PC-3 (cell line): ENCODE data around the gene RNF39. TPM values are rescaled to one million over a fixed set of nuclear protein-coding genes. Genes with fewer than 3 reads are reported as not detected.

Source experiments
- ATAC-seq: fragments of 200-7000 bp; cut with Tn5 transposase; 2 replicates; pipeline ENCODE4 v1.9.1; 2020; ENCODE audit warnings: mild to moderate bottlenecking, moderate library complexity
- BruUV-seq: library from RNA; stranded (reverse); fragments of 400-500 nt; replicated peaks from 2 replicates; lab custom pipeline; 2021; lab: Mats Ljungman, UMichigan
- CTCF ChIA-PET: fragments of 300-600 bp; sonication (Branson Sonifier 250); formaldehyde crosslinking; loops from one replicate; lab custom pipeline; 2022; ENCODE audit warnings: antibody characterized with exemption; lab: Charles Lee
- POLR2A ChIA-PET: fragments of 300-600 bp; sonication (Branson Sonifier 250); formaldehyde crosslinking; loops from one replicate; lab custom pipeline; 2022; ENCODE audit warnings: antibody characterized with exemption; ENCODE audit not compliant: unreplicated experiment; lab: Charles Lee
- DNase-seq: peaks from one replicate; pipeline ENCODE4 v3.0.0-alpha.2; 2015
- H2AFZ ChIP-seq: fragments of 300-600 bp; sonication (generic); 2 replicates; pipeline ENCODE4 v1.6.0; 2016; ENCODE audit warnings: antibody characterized with exemption, low read length
- H3F3A ChIP-seq: fragments of 300-600 bp; sonication (generic); one replicate; pipeline ENCODE4 v1.6.0; 2017; ENCODE audit warnings: antibody characterized with exemption, low read length, control low read depth, mild to moderate bottlenecking; ENCODE audit not compliant: unreplicated experiment
- H3K27ac ChIP-seq: fragments of 300-600 bp; sonication (generic); 2 replicates; pipeline ENCODE4 v1.5.1; 2016; ENCODE audit warnings: mild to moderate bottlenecking, low read length
- H3K27me3 ChIP-seq: fragments of 300-600 bp; sonication (generic); 2 replicates; pipeline ENCODE4 v1.6.1; 2016; ENCODE audit warnings: low read length, mixed read lengths
- H3K36me3 ChIP-seq: fragments of 300-600 bp; sonication (generic); 2 replicates; pipeline ENCODE4 v1.6.1; 2016; ENCODE audit warnings: low read depth, mixed run types, low read length, mixed read lengths
- H3K4me1 ChIP-seq: fragments of 300-600 bp; sonication (generic); 2 replicates; pipeline ENCODE4 v1.5.1; 2016; ENCODE audit warnings: low read length; ENCODE audit not compliant: insufficient read depth
- H3K4me2 ChIP-seq: fragments of 300-600 bp; sonication (generic); 2 replicates; pipeline ENCODE4 v1.6.0; 2016; ENCODE audit warnings: low read length
- H3K4me3 ChIP-seq: fragments of 300-600 bp; sonication (generic); 2 replicates; pipeline ENCODE4 v1.5.1; 2016; ENCODE audit warnings: mild to moderate bottlenecking, low read length, mixed read lengths
- H3K79me2 ChIP-seq: fragments of 300-600 bp; sonication (generic); 2 replicates; pipeline ENCODE4 v1.6.1; 2017; ENCODE audit warnings: low read length, mixed read lengths
- H3K9ac ChIP-seq: fragments of 300-600 bp; sonication (generic); 2 replicates; pipeline ENCODE4 v1.6.0; 2016; ENCODE audit warnings: mild to moderate bottlenecking, low read length
- H3K9me2 ChIP-seq: fragments of 300-600 bp; sonication (generic); replicated peaks from 2 replicates; pipeline ENCODE4 v1.6.1; 2016; ENCODE audit warnings: mixed run types, low read length, mixed read lengths
- H3K9me3 ChIP-seq: fragments of 300-600 bp; sonication (generic); 2 replicates; pipeline ENCODE4 v1.6.1; 2016; ENCODE audit warnings: low read length, mixed read lengths
- H4K20me1 ChIP-seq: fragments of 300-600 bp; sonication (generic); 2 replicates; pipeline ENCODE4 v1.6.1; 2016; ENCODE audit warnings: low read length, mixed read lengths
- CTCF ChIP-seq: fragments of 300-600 bp; sonication (generic); conservative IDR thresholded peaks from 2 replicates; pipeline ENCODE4 v1.5.1; 2017; ENCODE audit warnings: antibody characterized with exemption, low read depth, mild to moderate bottlenecking, low read length
- EZH2 ChIP-seq: fragments of 300-600 bp; sonication (generic); IDR thresholded peaks from one replicate; pipeline ENCODE4 v1.6.1; 2017; ENCODE audit warnings: antibody characterized with exemption, mild to moderate bottlenecking, low read length; ENCODE audit not compliant: unreplicated experiment
- EZH2phosphoT487 ChIP-seq: fragments of 300-600 bp; sonication (generic); IDR thresholded peaks from 2 replicates; pipeline ENCODE4 v1.6.1; 2018; ENCODE audit warnings: mild to moderate bottlenecking, antibody characterized with exemption, low read length, borderline replicate concordance
- intact Hi-C: fragments of 100-400 bp; cut with micrococcal nuclease; formaldehyde crosslinking; loops from 2 replicates; pipeline ENCODE4 v1.9.0; 2023
- total RNA-seq: library from RNA; depleted of rRNA; stranded (reverse); fragments of >200 nt; gene quantifications from 2 replicates; pipeline ENCODE4 v1.2.3, GENCODE V29; 2014

RNF39 gene
- total RNA-seq, 1 experiment from 2014 or later = 2.0 TPM

- ATAC-seq (peak; percentile 37), DNase-seq (peak; percentile 44)
- TF ChIP-seq CTCF (no peak), EZH2 (no peak), EZH2phosphoT487 (no peak)
- Histone ChIP-seq H3K4me3 (peak overlapping the region; percentile 96), H3K36me3 (0 out of 2 replicates have a peak, but pooled peaks cover 5% of the 10 kb centered on the region), H3K4me2 (peak overlapping the region; percentile 91), H3F3A (no peaks in the 10 kb centered on the region), H4K20me1 (no peaks in the 10 kb centered on the region), H3K9me3 (no peaks in the 10 kb centered on the region), H3K9ac (peak overlapping the region; percentile 91), H3K27ac (peak overlapping the region; percentile 46; the same call in 1 of the 2 replicates), H3K9me2 (no peaks in the 10 kb centered on the region), H3K27me3 (no peaks in the 10 kb centered on the region), H2AFZ (peak overlapping the region; percentile 92), H3K79me2 (peaks cover 43% of the 10 kb centered on the region), H3K4me1 (peaks cover 27% of the 10 kb centered on the region)
- ChIA-PET CTCF (no interaction called here), POLR2A (no interaction called here)
- BruUV-seq = no TSS peak
- intact Hi-C loops = loop anchor here (2.0 kb wide), 1 partner anchor 119 kb away; the partner anchor contains the start of gene HLA-A
Observed at GRCh38 chr6:30061858-30062458, 13.6 kb downstream of the RNF39 start.

GRCh38 chr6:30061092-30061857 lies 14.3 kb downstream of the RNF39 start, which contains the start of gene POLR1H:
Gene POLR1H (plus strand): TSS chr6:30061265. CDS start chr6:30061525, 260 bp downstream.
- BruUV-seq = TSS peak; percentile 78

More at GRCh38 chr6:30061092-30061857, 14.3 kb downstream of the RNF39 start, which contains the start of gene POLR1H:
- H3F3A ChIP-seq = no peaks in the 10 kb centered on the region
- peaks cover 26% of the 10 kb centered on the region for H3K4me1 ChIP-seq
- H3K9me3 ChIP-seq = no peaks in the 10 kb centered on the region
- H3K79me2 ChIP-seq = peaks cover 43% of the 10 kb centered on the region
- POLR2A ChIA-PET = interaction anchor here (0.6 to 1.0 kb wide), 3 partner anchors 33 to 395 kb away, joined by 4 to 8 read pairs (median 5); no protein-coding TSS in a partner anchor
- intact Hi-C loops = loop anchor here (2.0 kb wide), 1 partner anchor 118 kb away; the partner anchor contains the start of gene HLA-A
- no peaks in the 10 kb centered on the region for H3K27me3 ChIP-seq
- peak within 1 kb of the TSS; percentile 96 for H3K4me3 ChIP-seq
- DNase-seq (peak; percentile 99), ATAC-seq (peak; percentile 96)
- CTCF ChIA-PET = interaction anchor here (0.8 kb wide), 1 partner anchor 41 kb away, joined by 3 read pairs; no protein-coding TSS in a partner anchor
- no peaks in the 10 kb centered on the region for H4K20me1 ChIP-seq
- 0 out of 2 replicates have a peak, but pooled peaks cover 5% of the 10 kb centered on the region for H3K36me3 ChIP-seq
- H3K27ac ChIP-seq = peak within 1 kb of the TSS; percentile 46
- H3K4me2 ChIP-seq = peak within 1 kb of the TSS; percentile 91
- TF ChIP-seq CTCF (no peak), EZH2 (no peak), EZH2phosphoT487 (no peak)
- no peaks in the 10 kb centered on the region for H3K9me2 ChIP-seq
- H2AFZ ChIP-seq = peak within 1 kb of the TSS; percentile 92
- H3K9ac ChIP-seq = peak within 1 kb of the TSS; percentile 91
